Muscle layer of duodenum (tissue), 2 donors: ENCODE measurements around the gene LRP1-AS.

ENCODE experiments used
- H3K27ac ChIP-seq: one replicate; pipeline ENCODE4 v1.7.0; 2013; ENCODE audit warnings: mild to moderate bottlenecking, low read length
- H3K27me3 ChIP-seq: one replicate; pipeline ENCODE4 v1.7.0; 2013; ENCODE audit warnings: low read depth, mild to moderate bottlenecking, control low read depth, low read length
- H3K36me3 ChIP-seq, 2 donors: one replicate each; pipeline ENCODE4 v1.7.0; 2013; ENCODE audit warnings: low read length in 2 of 2, control low read depth in 1 of 2, mild to moderate bottlenecking in 1 of 2; ENCODE audit not compliant: insufficient read depth in 2 of 2, control insufficient read depth in 1 of 2
- H3K4me1 ChIP-seq, 2 donors: one replicate each; pipeline ENCODE4 v1.7.0; 2013; ENCODE audit warnings: low read length in 2 of 2, mild to moderate bottlenecking in 2 of 2, control low read depth in 1 of 2, moderate library complexity in 1 of 2; ENCODE audit not compliant: insufficient read depth in 2 of 2, control insufficient read depth in 1 of 2
- H3K4me3 ChIP-seq, 2 donors: one replicate each; pipeline ENCODE4 v1.7.0; 2013; ENCODE audit warnings: low read length in 2 of 2, low read depth in 1 of 2, mild to moderate bottlenecking in 1 of 2
- H3K9me3 ChIP-seq, 2 donors: one replicate each; pipeline ENCODE4 v1.7.0; 2013; ENCODE audit warnings: low read length in 2 of 2, control low read depth in 1 of 2, mild to moderate bottlenecking in 1 of 2; ENCODE audit not compliant: control insufficient read depth in 1 of 2
- donor health status: healthy.

The LRP1-AS gene

DNA sequence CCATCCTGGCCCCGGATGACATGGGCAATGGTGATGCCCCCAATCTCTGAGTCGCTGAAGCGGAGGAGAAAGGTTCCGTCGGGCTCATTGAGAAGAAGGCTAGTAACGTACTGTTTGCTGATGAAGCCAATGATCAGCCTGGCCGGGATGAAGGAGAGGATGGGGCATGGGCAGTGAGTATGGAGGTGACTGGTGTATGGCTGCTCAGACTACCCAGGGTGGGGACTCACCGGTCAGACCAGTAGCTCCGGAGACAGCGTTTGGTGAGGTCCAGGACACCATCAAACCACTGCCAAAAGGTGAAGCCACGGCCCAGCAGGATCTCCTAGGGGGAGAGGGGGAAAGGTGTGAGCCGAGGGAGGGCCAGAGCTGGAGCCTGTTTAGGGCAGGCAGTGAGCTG lies 47.7 kb downstream of the LRP1-AS start:
- no peak overlapping the region for H3K4me3 ChIP-seq
- H3K36me3 ChIP-seq, result peaks cover 53 to 69% of the 10 kb centered on the region in 2 donors
- no peaks in the 10 kb centered on the region for H3K9me3 ChIP-seq
- no peaks in the 10 kb centered on the region for H3K27me3 ChIP-seq
- H3K27ac ChIP-seq, result peak overlapping the region; percentile 23
- peaks cover under 1% of the 10 kb centered on the region in 2 donors for H3K4me1 ChIP-seq

DNA sequence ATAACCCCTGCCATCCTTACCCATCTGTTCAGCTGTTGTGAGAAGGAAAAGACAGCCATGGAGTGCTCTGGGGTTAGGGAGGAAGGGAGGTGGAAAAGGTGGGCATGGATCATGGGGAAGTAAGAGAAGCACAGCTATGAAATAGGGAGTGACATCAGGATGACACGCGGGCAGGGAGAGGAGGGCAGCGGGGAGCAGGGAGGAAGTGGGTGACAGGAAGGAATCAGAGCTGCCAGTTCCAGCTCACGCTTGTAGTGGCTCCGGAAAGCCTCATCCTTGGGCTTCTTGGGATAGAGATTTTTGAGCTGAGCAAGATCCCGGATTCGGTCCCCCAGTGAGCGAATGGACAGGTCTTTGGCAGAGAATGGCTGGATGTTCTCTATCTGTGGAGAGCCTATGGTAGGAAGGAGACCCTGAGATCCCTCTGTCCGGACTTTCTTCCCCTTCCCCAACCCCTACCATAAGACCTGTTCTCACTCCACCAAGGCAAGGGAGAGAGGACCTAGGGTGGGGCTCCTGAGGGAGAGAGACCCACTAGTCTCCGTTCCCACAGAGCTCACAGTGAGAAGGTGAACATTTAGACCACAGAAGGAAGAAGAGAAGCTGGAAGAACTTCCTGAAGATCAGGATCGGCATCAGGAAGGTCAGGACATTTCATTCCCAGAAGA lies 48.2 kb downstream of the LRP1-AS start:
- no peak overlapping the region for H3K4me3 ChIP-seq
- H3K36me3 ChIP-seq, result peaks cover 52 to 63% of the 10 kb centered on the region in 2 donors
- no peaks in the 10 kb centered on the region for H3K9me3 ChIP-seq
- H3K27ac ChIP-seq, result no peak overlapping the region
- H3K4me1 ChIP-seq, result peaks cover 5 to 7% of the 10 kb centered on the region in 2 donors
- no peaks in the 10 kb centered on the region for H3K27me3 ChIP-seq

DNA sequence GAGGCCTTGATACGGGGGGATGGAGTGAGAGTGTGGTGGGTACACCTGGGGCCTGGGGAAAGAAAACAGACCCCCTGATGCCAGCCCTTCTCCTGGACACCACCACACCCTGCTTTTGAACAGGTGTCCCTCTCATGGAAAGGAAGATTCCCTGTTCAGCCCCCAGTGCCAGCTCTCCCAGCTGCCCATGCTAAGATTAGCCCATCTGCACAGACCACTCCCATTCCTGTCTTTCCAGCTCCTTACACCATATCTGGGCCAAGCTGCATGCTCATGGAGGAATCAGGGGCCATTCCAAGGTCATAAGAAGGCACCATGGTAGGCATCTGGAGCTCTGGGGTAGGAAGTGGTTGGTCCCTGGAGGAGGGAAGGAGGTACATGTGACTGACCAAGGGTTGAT lies 48.9 kb downstream of the LRP1-AS start:
- Histone ChIP-seq H3K27ac (no peak overlapping the region), H3K4me1 (peaks cover 5 to 13% of the 10 kb centered on the region in 2 donors)

DNA sequence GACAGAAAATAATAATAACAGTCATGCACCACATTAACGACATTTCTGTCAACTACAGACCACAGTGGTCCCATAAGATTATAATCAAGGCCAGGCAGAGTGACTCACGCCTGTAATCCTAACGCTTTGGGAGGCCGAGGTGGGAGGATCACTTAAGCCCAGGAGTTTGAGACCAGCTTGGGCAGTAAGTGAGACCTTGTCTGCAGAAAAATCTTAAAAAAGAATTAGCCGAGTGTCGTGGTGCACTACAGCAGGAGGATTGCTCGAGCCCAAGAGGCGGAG lies 49.9 kb downstream of the LRP1-AS start:
- no peak overlapping the region for H3K4me3 ChIP-seq
- no peaks in the 10 kb centered on the region for H3K9me3 ChIP-seq
- no peaks in the 10 kb centered on the region for H3K27me3 ChIP-seq
- peaks cover 5 to 23% of the 10 kb centered on the region in 2 donors for H3K4me1 ChIP-seq
- no peak overlapping the region for H3K27ac ChIP-seq
- H3K36me3 ChIP-seq, result peaks cover 56 to 65% of the 10 kb centered on the region in 2 donors

More for the DNA sequence above, 48.9 kb downstream of the LRP1-AS start:
- peaks cover 52 to 57% of the 10 kb centered on the region in 2 donors for H3K36me3 ChIP-seq
- no peaks in the 10 kb centered on the region for H3K9me3 ChIP-seq
- H3K27me3 ChIP-seq, result no peaks in the 10 kb centered on the region
- H3K4me3 ChIP-seq, result no peak overlapping the region

DNA sequence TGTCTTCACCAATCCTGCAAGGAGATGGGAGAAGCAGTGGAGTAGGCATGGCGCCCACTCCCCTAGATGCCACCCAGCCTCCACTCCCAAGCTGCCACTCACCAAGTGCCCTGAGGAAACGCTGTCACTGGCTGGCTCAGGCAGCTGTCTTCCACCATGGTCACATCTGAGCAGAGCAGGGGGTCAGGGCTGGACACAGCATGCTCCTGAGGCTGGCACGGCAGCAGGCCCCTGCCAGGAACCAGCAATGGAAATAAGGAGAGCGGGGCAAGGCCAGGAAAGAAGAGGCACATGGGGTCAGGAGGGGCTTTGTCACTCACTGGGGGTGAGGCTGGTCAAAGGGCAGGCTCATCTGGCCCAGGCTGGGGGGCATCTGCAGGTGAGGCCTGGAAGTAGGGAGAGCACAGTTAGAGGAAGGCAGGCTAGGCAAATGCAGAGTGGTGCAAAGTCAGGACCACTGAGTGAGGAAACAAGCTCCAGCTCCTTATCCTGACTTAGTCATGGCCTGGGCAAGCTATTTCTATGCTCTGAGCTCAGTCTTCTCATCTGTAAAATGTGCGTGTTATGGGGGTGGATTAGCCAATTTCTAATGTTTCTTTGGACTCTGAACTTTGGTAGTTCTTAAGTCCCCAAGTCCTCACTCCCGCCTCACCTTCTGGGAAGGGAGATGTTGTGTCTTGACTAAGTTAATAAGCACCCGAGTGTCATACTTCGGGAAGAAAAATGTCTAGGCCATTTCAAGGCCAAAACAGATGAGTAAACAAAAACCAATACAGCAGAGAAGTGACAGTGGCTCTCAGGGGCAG lies 50.5 kb downstream of the LRP1-AS start:
- H3K9me3 ChIP-seq, result no peaks in the 10 kb centered on the region
- H3K27ac ChIP-seq, result no peak overlapping the region
- H3K27me3 ChIP-seq, result no peaks in the 10 kb centered on the region
- no peak overlapping the region for H3K4me3 ChIP-seq
- peaks cover 61 to 65% of the 10 kb centered on the region in 2 donors for H3K36me3 ChIP-seq
- H3K4me1 ChIP-seq, result peaks cover 8 to 28% of the 10 kb centered on the region in 2 donors

DNA sequence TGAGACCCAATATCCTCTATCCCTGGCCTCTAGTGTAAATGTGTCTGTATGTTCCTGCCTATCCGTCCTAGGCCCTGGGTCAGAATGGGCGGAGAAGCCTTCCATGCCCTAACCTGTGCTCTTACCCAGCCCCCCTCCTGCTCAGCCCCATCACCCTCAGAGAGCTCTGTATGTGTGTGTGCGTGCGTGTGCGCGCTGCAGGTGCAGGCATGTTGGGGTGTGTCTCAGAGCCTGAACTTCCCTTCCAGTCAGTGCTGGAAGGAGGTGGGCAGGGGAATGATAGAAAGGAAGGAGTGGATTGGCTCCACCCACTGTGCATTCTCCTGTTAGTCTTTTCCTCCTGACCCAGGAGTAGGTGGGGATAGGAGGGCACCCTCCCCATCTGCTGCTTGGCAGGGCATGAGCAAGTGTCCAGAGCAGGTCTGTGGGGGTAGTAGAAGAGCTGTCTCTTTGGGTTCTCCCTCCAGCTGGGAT lies 51.3 kb downstream of the LRP1-AS start:
- Histone ChIP-seq H3K27ac (no peak overlapping the region), H3K27me3 (no peaks in the 10 kb centered on the region), H3K9me3 (no peaks in the 10 kb centered on the region), H3K4me1 (peaks cover 12 to 37% of the 10 kb centered on the region in 2 donors), H3K36me3 (peaks cover 69 to 71% of the 10 kb centered on the region in 2 donors), H3K4me3 (no peak overlapping the region)

DNA sequence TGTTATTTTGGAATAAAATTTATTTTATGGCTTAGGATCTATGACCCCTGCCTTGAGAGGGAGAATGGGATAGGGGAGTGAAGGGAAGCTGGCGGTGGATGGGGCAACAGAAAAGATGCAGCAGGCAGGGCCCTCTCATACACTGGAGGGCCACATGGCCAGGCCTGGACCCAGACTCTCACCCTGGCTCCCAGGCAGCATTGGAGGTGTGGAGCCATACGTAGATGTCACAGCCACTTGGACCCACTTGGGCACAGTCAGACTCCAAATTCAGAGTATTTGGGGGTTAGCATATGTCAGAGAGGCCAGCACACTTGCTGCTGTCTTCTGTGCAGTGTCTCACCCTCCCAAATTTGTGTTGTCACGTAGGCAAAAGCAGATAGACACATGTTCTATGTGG lies 52.0 kb downstream of the LRP1-AS start:
- Histone ChIP-seq H3K4me1 (peaks cover 18 to 44% of the 10 kb centered on the region in 2 donors), H3K27ac (no peak overlapping the region), H3K9me3 (no peaks in the 10 kb centered on the region), H3K27me3 (no peaks in the 10 kb centered on the region), H3K4me3 (no peak overlapping the region), H3K36me3 (peaks cover 71 to 73% of the 10 kb centered on the region in 2 donors)
